Neural progenitor cell (in vitro differentiated cells): ENCODE measurements around the gene INO80C.

Source experiments
- CTCF ChIP-seq: fragments of 200-600 bp; sonication (generic); IDR thresholded peaks from 2 replicates; pipeline ENCODE4 v1.5.1; 2017; ENCODE audit warnings: antibody characterized with exemption, mild to moderate bottlenecking
- EZH2 ChIP-seq: fragments of 200-600 bp; sonication (generic); IDR thresholded peaks from 2 replicates; pipeline ENCODE4 v1.6.1; 2017; ENCODE audit warnings: antibody characterized with exemption, mild to moderate bottlenecking, moderate library complexity

GRCh38 chr18:35524226-35524625 lies 26.5 kb upstream of the INO80C start:
- TF ChIP-seq CTCF (no peak), EZH2 (no peak)
